CD4-positive, alpha-beta T cell (primary cell): ENCODE results near the gene TMPRSS9. TPM values are rescaled to one million over a fixed set of nuclear protein-coding genes. Genes with fewer than 3 reads are reported as not detected.

ENCODE experiments used
- ATAC-seq: fragments of 200-7000 bp; cut with Tn5 transposase; one replicate; pipeline ENCODE4 v1.10.0; 2022; ENCODE audit warnings: mild to moderate bottlenecking; ENCODE audit not compliant: poor library complexity
- CTCF ChIA-PET: fragments of 350-600 bp; sonication (Branson Sonifier 250); formaldehyde crosslinking; loops from one replicate; lab custom pipeline; 2021; ENCODE audit warnings: antibody characterized with exemption, inconsistent platforms; lab: Charles Lee
- POLR2A ChIA-PET: fragments of 350-600 bp; sonication (Branson Sonifier 250); formaldehyde crosslinking; loops from one replicate; lab custom pipeline; 2021; ENCODE audit warnings: antibody characterized with exemption, inconsistent platforms; lab: Charles Lee
- DNase-seq, 14 experiments: peaks; one replicate each; pipeline ENCODE4 v3.0.0-alpha.2; 2013 to 2020; ENCODE audit warnings: mixed read lengths in 2 of 14
- H3K27ac ChIP-seq, 2 donors: one replicate each; pipeline versions ENCODE4 v1.5.1 to v1.7.0; 2013; ENCODE audit warnings: low read length in 2 of 2, low read depth in 1 of 2, mild to moderate bottlenecking in 1 of 2
- H3K27me3 ChIP-seq, 2 experiments: 1 replicate in 1 of 2; 2 replicates in 1 of 2; pipeline versions ENCODE4 v1.6.1 to v1.7.0; 2013; ENCODE audit warnings: low read length in 2 of 2, control low read depth in 1 of 2, mild to moderate bottlenecking in 1 of 2, moderate library complexity in 1 of 2; ENCODE audit not compliant: insufficient read depth in 2 of 2, control insufficient read depth in 1 of 2
- H3K36me3 ChIP-seq: one replicate; pipeline ENCODE4 v1.6.1; 2013; ENCODE audit warnings: low read length, control low read depth; ENCODE audit not compliant: insufficient read depth
- H3K4me1 ChIP-seq: one replicate; pipeline ENCODE4 v1.6.1; 2013; ENCODE audit warnings: low read length, control low read depth; ENCODE audit not compliant: insufficient read depth
- H3K4me3 ChIP-seq: one replicate; pipeline ENCODE4 v1.5.1; 2013; ENCODE audit warnings: mild to moderate bottlenecking, low read length, moderate library complexity
- H3K9me3 ChIP-seq, 2 experiments: 1 replicate in 1 of 2; 2 replicates in 1 of 2; pipeline versions ENCODE4 v1.6.1 to v1.7.0; 2013; ENCODE audit warnings: low read length in 2 of 2, mild to moderate bottlenecking in 2 of 2, control low read depth in 1 of 2, moderate library complexity in 1 of 2; ENCODE audit not compliant: control insufficient read depth in 1 of 2, insufficient read depth in 1 of 2
- H3K27ac Mint-ChIP-seq: one replicate; pipeline ENCODE4 v1.8.0; 2020; ENCODE audit warnings: mixed read lengths
- H3K27me3 Mint-ChIP-seq: one replicate; pipeline ENCODE4 v1.8.0; 2021; ENCODE audit warnings: mixed read lengths
- H3K36me3 Mint-ChIP-seq: one replicate; pipeline ENCODE4 v1.8.0; 2021; ENCODE audit warnings: low read depth, mixed read lengths
- H3K4me1 Mint-ChIP-seq: one replicate; pipeline ENCODE4 v1.8.0; 2021; ENCODE audit warnings: low read depth, mixed read lengths
- H3K4me3 Mint-ChIP-seq: one replicate; pipeline ENCODE4 v1.8.0; 2020; ENCODE audit warnings: mild to moderate bottlenecking, mixed read lengths
- H3K9me3 Mint-ChIP-seq: one replicate; pipeline ENCODE4 v1.8.0; 2020; ENCODE audit warnings: mixed read lengths
- intact Hi-C, 2 experiments: fragments of 100-400 bp; cut with DNase I in 1 of 2; cut with micrococcal nuclease in 1 of 2; formaldehyde crosslinking; loops; one replicate each; pipeline versions ENCODE4 v1.15.1 to v1.9.0; 2023 to 2025; cut with DNase I, micrococcal nuclease
- total RNA-seq, 174 experiments: library from RNA in 2 of 174; stranded (reverse) in 2 of 174; gene quantifications; one replicate each; pipeline ENCODE4 v1.2.3 and lab custom pipeline; 2021 to 2026
- TF ChIP-seq, protein P1 (sequence below): fragments of 200-600 bp; IDR thresholded peaks from one replicate; pipeline ENCODE4 v1.8.0; 2022; ENCODE audit warnings: antibody characterized with exemption, mild to moderate bottlenecking

Gene TMPRSS9
- total RNA-seq, 2 experiments from 2014 or later = not detected

GRCh38 chr19:2353159-2353886 is 6.7 kb upstream of the TMPRSS9 start:
- intact Hi-C loops = no loop called here
- no peaks in the 10 kb centered on the region for H3K36me3 Mint-ChIP-seq
- POLR2A ChIA-PET = no interaction called here
- H3K4me3 ChIP-seq = no peak overlapping the region
- H3K4me3 Mint-ChIP-seq = no peak overlapping the region
- H3K27me3 ChIP-seq = no peaks in the 10 kb centered on the region
- H3K27ac ChIP-seq = no peak overlapping the region
- TF ChIP-seq, protein P1, sequence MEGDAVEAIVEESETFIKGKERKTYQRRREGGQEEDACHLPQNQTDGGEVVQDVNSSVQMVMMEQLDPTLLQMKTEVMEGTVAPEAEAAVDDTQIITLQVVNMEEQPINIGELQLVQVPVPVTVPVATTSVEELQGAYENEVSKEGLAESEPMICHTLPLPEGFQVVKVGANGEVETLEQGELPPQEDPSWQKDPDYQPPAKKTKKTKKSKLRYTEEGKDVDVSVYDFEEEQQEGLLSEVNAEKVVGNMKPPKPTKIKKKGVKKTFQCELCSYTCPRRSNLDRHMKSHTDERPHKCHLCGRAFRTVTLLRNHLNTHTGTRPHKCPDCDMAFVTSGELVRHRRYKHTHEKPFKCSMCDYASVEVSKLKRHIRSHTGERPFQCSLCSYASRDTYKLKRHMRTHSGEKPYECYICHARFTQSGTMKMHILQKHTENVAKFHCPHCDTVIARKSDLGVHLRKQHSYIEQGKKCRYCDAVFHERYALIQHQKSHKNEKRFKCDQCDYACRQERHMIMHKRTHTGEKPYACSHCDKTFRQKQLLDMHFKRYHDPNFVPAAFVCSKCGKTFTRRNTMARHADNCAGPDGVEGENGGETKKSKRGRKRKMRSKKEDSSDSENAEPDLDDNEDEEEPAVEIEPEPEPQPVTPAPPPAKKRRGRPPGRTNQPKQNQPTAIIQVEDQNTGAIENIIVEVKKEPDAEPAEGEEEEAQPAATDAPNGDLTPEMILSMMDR = no peak
- DNase-seq (no peak), ATAC-seq (no peak)
- H3K4me1 ChIP-seq = no peaks in the 10 kb centered on the region
- CTCF ChIA-PET = no interaction called here
- H3K27ac Mint-ChIP-seq = no peak overlapping the region
- peaks cover 20% of the 10 kb centered on the region for H3K36me3 ChIP-seq
- H3K27me3 Mint-ChIP-seq = no peaks in the 10 kb centered on the region
- no peaks in the 10 kb centered on the region for H3K4me1 Mint-ChIP-seq
- H3K9me3 Mint-ChIP-seq = no peaks in the 10 kb centered on the region
- no peaks in the 10 kb centered on the region for H3K9me3 ChIP-seq

DNA sequence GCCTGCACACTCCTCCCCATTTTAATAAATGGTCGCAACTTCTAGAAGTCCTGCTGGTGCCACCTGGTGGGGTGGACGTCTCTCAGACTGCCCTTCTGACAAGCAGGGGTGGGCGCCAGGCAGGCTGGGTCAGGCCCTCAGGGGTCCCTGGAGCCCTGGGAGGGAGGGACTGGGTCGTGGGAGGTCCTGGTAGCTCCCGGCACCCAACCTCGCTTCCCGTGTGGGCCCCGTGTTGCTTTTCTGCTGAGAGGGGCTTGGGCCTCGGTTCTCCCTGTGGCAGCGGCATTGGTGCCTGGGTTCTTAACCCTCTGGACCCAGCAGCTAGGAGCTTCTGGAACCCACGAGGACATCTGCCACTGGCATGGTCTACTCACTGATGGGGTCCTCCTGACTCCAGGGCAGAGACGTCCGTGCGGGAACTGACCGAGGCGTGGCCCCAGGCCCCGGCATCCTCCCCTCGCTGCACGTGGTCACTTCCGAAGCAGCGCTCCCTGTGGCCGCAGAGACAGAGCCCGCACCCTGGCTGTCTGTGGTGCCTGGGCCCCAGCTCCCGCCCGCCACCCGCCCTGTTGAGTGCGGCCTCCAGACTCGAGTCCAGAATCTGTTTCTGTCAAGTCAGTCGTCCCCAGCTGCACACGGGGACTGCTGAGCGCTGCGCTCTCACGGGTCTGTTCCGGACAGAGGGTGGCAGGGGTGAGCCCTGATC is 6.0 kb upstream of the TMPRSS9 start:
- peaks cover 18% of the 10 kb centered on the region for H3K36me3 ChIP-seq
- no peak for ATAC-seq
- no peak overlapping the region for H3K27ac ChIP-seq
- H3K4me3 ChIP-seq = no peak overlapping the region
- no peaks in the 10 kb centered on the region for H3K27me3 ChIP-seq
- H3K4me1 ChIP-seq = no peaks in the 10 kb centered on the region
- no peaks in the 10 kb centered on the region for H3K9me3 ChIP-seq
- peak in 1 of 14 experiments; percentile 28 for DNase-seq
- no peaks in the 10 kb centered on the region for H3K27me3 Mint-ChIP-seq
- H3K4me3 Mint-ChIP-seq = no peak overlapping the region
- ChIA-PET CTCF (no interaction called here), POLR2A (no interaction called here)
- no peak overlapping the region for H3K27ac Mint-ChIP-seq
- TF ChIP-seq, protein P1 = no peak
- intact Hi-C loops = no loop called here
- H3K36me3 Mint-ChIP-seq = no peaks in the 10 kb centered on the region
- H3K9me3 Mint-ChIP-seq = no peaks in the 10 kb centered on the region
- no peaks in the 10 kb centered on the region for H3K4me1 Mint-ChIP-seq

- TF ChIP-seq, protein P1 = no peak
- Histone ChIP-seq H3K4me3 (no peak overlapping the region), H3K4me1 (no peaks in the 10 kb centered on the region), H3K27me3 (peaks cover 0 to 2% of the 10 kb centered on the region in 2 experiments), H3K27ac (no peak overlapping the region), H3K36me3 (peaks cover 18% of the 10 kb centered on the region), H3K9me3 (no peaks in the 10 kb centered on the region)
- Mint-ChIP-seq H3K27me3 (no peaks in the 10 kb centered on the region), H3K4me3 (no peak overlapping the region), H3K4me1 (no peaks in the 10 kb centered on the region), H3K36me3 (no peaks in the 10 kb centered on the region), H3K27ac (no peak overlapping the region), H3K9me3 (no peaks in the 10 kb centered on the region)
- DNase-seq (no peak), ATAC-seq (no peak)
- POLR2A ChIA-PET = no interaction called here
- intact Hi-C loops = no loop called here
- CTCF ChIA-PET = no interaction called here
Measured at GRCh38 chr19:2354670-2355069, 5.4 kb upstream of the TMPRSS9 start.
